Neural cell (in vitro differentiated cells): Measurements from ENCODE around the gene TTC34. TPM values are rescaled to one million over a fixed set of nuclear protein-coding genes. Genes with fewer than 3 reads are reported as not detected.

ENCODE experiments used
- H2AFZ ChIP-seq: fragments of 200-600, 300-800 bp; sonication (generic), shearing (Covaris generic); 2 replicates; pipeline ENCODE4 v1.6.0; 2014; ENCODE audit warnings: low read depth, mild to moderate bottlenecking, antibody characterized with exemption, low read length, moderate library complexity
- H3F3A ChIP-seq: fragments of 200-600 bp; shearing (Covaris generic); 2 replicates; pipeline ENCODE4 v1.6.1; 2016; ENCODE audit warnings: mild to moderate bottlenecking, moderate library complexity, mixed read lengths, antibody characterized with exemption, low read length; ENCODE audit not compliant: insufficient read depth, poor library complexity, severe bottlenecking
- H3K27ac ChIP-seq: fragments of 200-600, 300-800 bp; sonication (generic), shearing (Covaris generic); 2 replicates; pipeline ENCODE4 v1.5.1; 2014; ENCODE audit warnings: mild to moderate bottlenecking, low read length, moderate library complexity
- H3K27me3 ChIP-seq: fragments of 300-800, 200-600 bp; sonication (generic), shearing (Covaris generic); 2 replicates; pipeline ENCODE4 v1.6.0; 2014; ENCODE audit warnings: mild to moderate bottlenecking, low read depth, low read length, moderate library complexity; ENCODE audit not compliant: insufficient read depth
- H3K36me3 ChIP-seq: fragments of 300-800, 200-600 bp; sonication (generic), shearing (Covaris generic); 2 replicates; pipeline ENCODE4 v1.5.1; 2014; ENCODE audit warnings: mild to moderate bottlenecking, antibody characterized with exemption, low read length, moderate library complexity; ENCODE audit not compliant: insufficient read depth
- H3K4me2 ChIP-seq: fragments of 300-800, 200-600 bp; sonication (generic), shearing (Covaris generic); 2 replicates; pipeline ENCODE4 v1.6.0; 2014; ENCODE audit warnings: mild to moderate bottlenecking, low read length
- H3K4me3 ChIP-seq: fragments of 300-800, 200-600 bp; sonication (generic), shearing (Covaris generic); 2 replicates; pipeline ENCODE4 v1.5.1; 2014; ENCODE audit warnings: mild to moderate bottlenecking, low read length, moderate library complexity
- H3K79me2 ChIP-seq: fragments of 200-600 bp; shearing (Covaris generic); replicated peaks from 2 replicates; pipeline ENCODE4 v1.6.0; 2014; ENCODE audit warnings: mild to moderate bottlenecking, low read length, moderate library complexity; ENCODE audit not compliant: insufficient read depth
- H3K9ac ChIP-seq: fragments of 300-800, 200-600 bp; sonication (generic), shearing (Covaris generic); 2 replicates; pipeline ENCODE4 v1.6.1; 2016; ENCODE audit warnings: mild to moderate bottlenecking, low read length, mixed read lengths
- H3K9me2 ChIP-seq: fragments of 200-600 bp; shearing (Covaris generic); 2 replicates; pipeline ENCODE4 v1.6.1; 2016; ENCODE audit warnings: mild to moderate bottlenecking, low read length, mixed read lengths; ENCODE audit not compliant: insufficient read depth
- H3K9me3 ChIP-seq: fragments of 200-600, 300-800 bp; sonication (generic), shearing (Covaris generic); 2 replicates; pipeline ENCODE4 v1.6.1; 2016; ENCODE audit warnings: mild to moderate bottlenecking, mixed run types, low read length, moderate library complexity, mixed read lengths
- H4K20me1 ChIP-seq: fragments of 200-600 bp; shearing (Covaris generic); 2 replicates; pipeline ENCODE4 v1.6.1; 2016; ENCODE audit warnings: mild to moderate bottlenecking, mixed run types; ENCODE audit not compliant: insufficient read depth
- EP300 ChIP-seq: fragments of 450-650 bp; conservative IDR thresholded peaks from 2 replicates; pipeline ENCODE4 v1.6.1; 2014; ENCODE audit warnings: antibody characterized with exemption, mild to moderate bottlenecking, moderate library complexity; ENCODE audit not compliant: poor library complexity, severe bottlenecking
- EZH2 ChIP-seq: fragments of 200-600, 300-800 bp; shearing (Covaris generic), sonication (generic); IDR thresholded peaks from 2 replicates; pipeline ENCODE4 v1.6.1; 2014; ENCODE audit warnings: antibody characterized with exemption, low read length, borderline replicate concordance, mild to moderate bottlenecking; ENCODE audit not compliant: insufficient read depth, poor library complexity, severe bottlenecking
- MXI1 ChIP-seq: fragments of 450-650 bp; conservative IDR thresholded peaks from 2 replicates; pipeline ENCODE4 v1.6.1; 2014; ENCODE audit warnings: antibody characterized with exemption, mild to moderate bottlenecking; ENCODE audit not compliant: poor library complexity, severe bottlenecking
- POLR2AphosphoS5 ChIP-seq: IDR thresholded peaks from 2 replicates; pipeline ENCODE4 v1.6.1; 2012
- RAD21 ChIP-seq: fragments of 450-650 bp; conservative IDR thresholded peaks from 2 replicates; pipeline ENCODE4 v1.6.1; 2014; ENCODE audit warnings: antibody characterized with exemption, mild to moderate bottlenecking, moderate library complexity
- SMC3 ChIP-seq: fragments of 450-650 bp; conservative IDR thresholded peaks from 2 replicates; pipeline ENCODE4 v1.6.1; 2014; ENCODE audit warnings: antibody characterized with exemption, mild to moderate bottlenecking, moderate library complexity; ENCODE audit not compliant: poor library complexity
- TAF1 ChIP-seq: IDR thresholded peaks from 2 replicates; pipeline ENCODE4 v1.6.1; 2012; ENCODE audit warnings: low read depth
- polyA plus RNA-seq: library from polyadenylated mRNA; depleted of rRNA; stranded (reverse); fragments of >200 nt; gene quantifications from 2 replicates; pipeline ENCODE4 v1.2.3, GENCODE V29; 2014
- TF ChIP-seq, protein P1 (sequence below): fragments of 450-650 bp; IDR thresholded peaks from 2 replicates; pipeline ENCODE4 v1.5.1; 2014; ENCODE audit warnings: antibody characterized with exemption, mild to moderate bottlenecking, moderate library complexity; ENCODE audit not compliant: poor library complexity, severe bottlenecking
- TF ChIP-seq, protein P2 (sequence below): IDR thresholded peaks from 2 replicates; pipeline ENCODE4 v1.6.1; 2012; ENCODE audit warnings: borderline replicate concordance

TTC34 gene
- polyA plus RNA-seq, 1 donor from 2014 or later: 0.05 TPM

DNA sequence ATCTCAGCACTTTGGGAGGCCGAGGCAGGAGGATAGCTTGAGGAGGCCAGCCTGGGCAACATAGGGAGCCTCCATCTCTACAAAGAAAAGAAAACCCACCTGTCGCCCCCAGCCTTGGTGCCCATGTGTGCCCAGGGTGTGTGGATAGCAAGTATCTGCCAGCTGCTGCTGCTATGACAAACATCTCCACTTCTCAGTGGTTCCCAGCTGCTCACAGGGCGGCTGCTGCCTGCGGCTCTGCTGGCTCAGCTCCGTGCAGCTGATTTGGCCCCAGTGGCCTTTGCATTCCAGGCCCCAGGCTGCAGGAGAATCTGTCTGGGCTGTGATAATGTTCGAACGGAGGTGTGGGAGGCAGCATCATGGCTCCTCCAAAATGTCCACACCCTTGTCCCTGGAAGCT, 10.6 kb upstream of the TTC34 start (continued):
- TF ChIP-seq, protein P1, sequence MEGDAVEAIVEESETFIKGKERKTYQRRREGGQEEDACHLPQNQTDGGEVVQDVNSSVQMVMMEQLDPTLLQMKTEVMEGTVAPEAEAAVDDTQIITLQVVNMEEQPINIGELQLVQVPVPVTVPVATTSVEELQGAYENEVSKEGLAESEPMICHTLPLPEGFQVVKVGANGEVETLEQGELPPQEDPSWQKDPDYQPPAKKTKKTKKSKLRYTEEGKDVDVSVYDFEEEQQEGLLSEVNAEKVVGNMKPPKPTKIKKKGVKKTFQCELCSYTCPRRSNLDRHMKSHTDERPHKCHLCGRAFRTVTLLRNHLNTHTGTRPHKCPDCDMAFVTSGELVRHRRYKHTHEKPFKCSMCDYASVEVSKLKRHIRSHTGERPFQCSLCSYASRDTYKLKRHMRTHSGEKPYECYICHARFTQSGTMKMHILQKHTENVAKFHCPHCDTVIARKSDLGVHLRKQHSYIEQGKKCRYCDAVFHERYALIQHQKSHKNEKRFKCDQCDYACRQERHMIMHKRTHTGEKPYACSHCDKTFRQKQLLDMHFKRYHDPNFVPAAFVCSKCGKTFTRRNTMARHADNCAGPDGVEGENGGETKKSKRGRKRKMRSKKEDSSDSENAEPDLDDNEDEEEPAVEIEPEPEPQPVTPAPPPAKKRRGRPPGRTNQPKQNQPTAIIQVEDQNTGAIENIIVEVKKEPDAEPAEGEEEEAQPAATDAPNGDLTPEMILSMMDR: no peak
- no peak for TF ChIP-seq MXI1
- no peak for TF ChIP-seq POLR2AphosphoS5
- TF ChIP-seq SMC3: no peak
- no peak for TF ChIP-seq TAF1

DNA sequence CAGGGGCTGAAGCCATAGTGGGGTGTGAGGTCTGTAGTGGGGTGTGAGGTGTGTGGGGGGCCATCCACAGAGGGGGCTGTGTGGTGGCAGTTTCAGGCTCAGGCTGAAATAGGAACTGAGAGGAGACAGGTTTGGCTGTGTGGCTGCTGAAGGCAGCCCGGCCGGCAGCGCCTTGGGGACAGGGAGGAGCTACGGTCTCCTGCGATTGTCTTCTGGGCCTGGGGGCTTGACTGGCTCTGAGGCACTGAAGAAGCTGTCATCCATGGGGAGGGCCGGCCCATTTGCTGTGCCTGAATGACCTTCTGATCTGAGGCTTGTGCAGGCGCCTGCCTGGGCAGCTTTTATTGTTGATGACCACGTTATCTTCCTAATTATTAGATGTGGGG, 10.0 kb upstream of the TTC34 start:
- Histone ChIP-seq H3K9ac (no peak overlapping the region), H3K79me2 (no peaks in the 10 kb centered on the region), H3K9me2 (no peaks in the 10 kb centered on the region), H3K36me3 (no peaks in the 10 kb centered on the region), H3K27ac (no peak overlapping the region), H3K27me3 (no peaks in the 10 kb centered on the region), H3K9me3 (peaks cover 11% of the 10 kb centered on the region), H4K20me1 (no peaks in the 10 kb centered on the region), H2AFZ (no peak overlapping the region), H3K4me2 (no peak overlapping the region), H3K4me3 (no peak overlapping the region), H3F3A (no peaks in the 10 kb centered on the region)
- TF ChIP-seq, protein P1: no peak
- TF ChIP-seq, protein P2, sequence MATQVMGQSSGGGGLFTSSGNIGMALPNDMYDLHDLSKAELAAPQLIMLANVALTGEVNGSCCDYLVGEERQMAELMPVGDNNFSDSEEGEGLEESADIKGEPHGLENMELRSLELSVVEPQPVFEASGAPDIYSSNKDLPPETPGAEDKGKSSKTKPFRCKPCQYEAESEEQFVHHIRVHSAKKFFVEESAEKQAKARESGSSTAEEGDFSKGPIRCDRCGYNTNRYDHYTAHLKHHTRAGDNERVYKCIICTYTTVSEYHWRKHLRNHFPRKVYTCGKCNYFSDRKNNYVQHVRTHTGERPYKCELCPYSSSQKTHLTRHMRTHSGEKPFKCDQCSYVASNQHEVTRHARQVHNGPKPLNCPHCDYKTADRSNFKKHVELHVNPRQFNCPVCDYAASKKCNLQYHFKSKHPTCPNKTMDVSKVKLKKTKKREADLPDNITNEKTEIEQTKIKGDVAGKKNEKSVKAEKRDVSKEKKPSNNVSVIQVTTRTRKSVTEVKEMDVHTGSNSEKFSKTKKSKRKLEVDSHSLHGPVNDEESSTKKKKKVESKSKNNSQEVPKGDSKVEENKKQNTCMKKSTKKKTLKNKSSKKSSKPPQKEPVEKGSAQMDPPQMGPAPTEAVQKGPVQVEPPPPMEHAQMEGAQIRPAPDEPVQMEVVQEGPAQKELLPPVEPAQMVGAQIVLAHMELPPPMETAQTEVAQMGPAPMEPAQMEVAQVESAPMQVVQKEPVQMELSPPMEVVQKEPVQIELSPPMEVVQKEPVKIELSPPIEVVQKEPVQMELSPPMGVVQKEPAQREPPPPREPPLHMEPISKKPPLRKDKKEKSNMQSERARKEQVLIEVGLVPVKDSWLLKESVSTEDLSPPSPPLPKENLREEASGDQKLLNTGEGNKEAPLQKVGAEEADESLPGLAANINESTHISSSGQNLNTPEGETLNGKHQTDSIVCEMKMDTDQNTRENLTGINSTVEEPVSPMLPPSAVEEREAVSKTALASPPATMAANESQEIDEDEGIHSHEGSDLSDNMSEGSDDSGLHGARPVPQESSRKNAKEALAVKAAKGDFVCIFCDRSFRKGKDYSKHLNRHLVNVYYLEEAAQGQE: no peak
- no peak for TF ChIP-seq POLR2AphosphoS5
- no peak for TF ChIP-seq RAD21
- no peak for TF ChIP-seq EP300
- no peak for TF ChIP-seq MXI1
- no peak for TF ChIP-seq TAF1
- TF ChIP-seq EZH2: no peak
- no peak for TF ChIP-seq SMC3
